ENCODE data around the gene SLC25A26.

- TF ChIP-seq POLR2A (IDR thresholded peaks at IDR 0.05), result no peak
- TF ChIP-seq, protein P1, sequence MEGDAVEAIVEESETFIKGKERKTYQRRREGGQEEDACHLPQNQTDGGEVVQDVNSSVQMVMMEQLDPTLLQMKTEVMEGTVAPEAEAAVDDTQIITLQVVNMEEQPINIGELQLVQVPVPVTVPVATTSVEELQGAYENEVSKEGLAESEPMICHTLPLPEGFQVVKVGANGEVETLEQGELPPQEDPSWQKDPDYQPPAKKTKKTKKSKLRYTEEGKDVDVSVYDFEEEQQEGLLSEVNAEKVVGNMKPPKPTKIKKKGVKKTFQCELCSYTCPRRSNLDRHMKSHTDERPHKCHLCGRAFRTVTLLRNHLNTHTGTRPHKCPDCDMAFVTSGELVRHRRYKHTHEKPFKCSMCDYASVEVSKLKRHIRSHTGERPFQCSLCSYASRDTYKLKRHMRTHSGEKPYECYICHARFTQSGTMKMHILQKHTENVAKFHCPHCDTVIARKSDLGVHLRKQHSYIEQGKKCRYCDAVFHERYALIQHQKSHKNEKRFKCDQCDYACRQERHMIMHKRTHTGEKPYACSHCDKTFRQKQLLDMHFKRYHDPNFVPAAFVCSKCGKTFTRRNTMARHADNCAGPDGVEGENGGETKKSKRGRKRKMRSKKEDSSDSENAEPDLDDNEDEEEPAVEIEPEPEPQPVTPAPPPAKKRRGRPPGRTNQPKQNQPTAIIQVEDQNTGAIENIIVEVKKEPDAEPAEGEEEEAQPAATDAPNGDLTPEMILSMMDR (IDR thresholded peaks at IDR 0.05), result no peak
These were observed 163.4 kb downstream of the SLC25A26 start for GRCh38 chr3:66383998-66384745.

Measured in tibial nerve (tissue), 3 donors.